OCI-LY1 (cell line): ENCODE results near the gene COL6A2.

Source experiments
- H2AFZ ChIP-seq: fragments of 200-600 bp; sonication (generic), shearing (Covaris generic); 2 replicates; pipeline ENCODE4 v1.6.0; 2014; ENCODE audit warnings: antibody characterized with exemption, mild to moderate bottlenecking, low read length
- H3F3A ChIP-seq: fragments of 200-600 bp; sonication (generic), shearing (Covaris generic); 2 replicates; pipeline ENCODE4 v1.6.0; 2014; ENCODE audit warnings: mild to moderate bottlenecking, antibody characterized with exemption, low read length, moderate library complexity; ENCODE audit not compliant: insufficient read depth
- H3K27ac ChIP-seq: fragments of 200-600 bp; sonication (generic); 2 replicates; pipeline ENCODE4 v1.5.1; 2014; ENCODE audit warnings: low read length, mixed run types, mild to moderate bottlenecking, low read depth; ENCODE audit not compliant: poor library complexity, severe bottlenecking
- H3K27me3 ChIP-seq: fragments of 200-600 bp; sonication (generic); 2 replicates; pipeline ENCODE4 v1.6.0; 2014; ENCODE audit warnings: antibody characterized with exemption, mild to moderate bottlenecking, low read length, moderate library complexity; ENCODE audit not compliant: insufficient read depth
- H3K36me3 ChIP-seq: fragments of 200-600 bp; sonication (generic); 2 replicates; pipeline ENCODE4 v1.6.1; 2014; ENCODE audit warnings: mild to moderate bottlenecking, antibody characterized with exemption, low read length, moderate library complexity, mixed read lengths; ENCODE audit not compliant: insufficient read depth
- H3K4me1 ChIP-seq: fragments of 200-600 bp; sonication (generic); 2 replicates; pipeline ENCODE4 v1.5.1; 2014; ENCODE audit warnings: mild to moderate bottlenecking, low read length, moderate library complexity; ENCODE audit not compliant: insufficient read depth, severe bottlenecking
- H3K4me2 ChIP-seq: fragments of 200-600 bp; sonication (generic), shearing (Covaris generic); 2 replicates; pipeline ENCODE4 v1.6.1; 2014; ENCODE audit warnings: low read length
- H3K4me3 ChIP-seq: fragments of 200-600 bp; sonication (generic); 2 replicates; pipeline ENCODE4 v1.5.1; 2014; ENCODE audit warnings: low read length, low read depth, mild to moderate bottlenecking, mixed read lengths; ENCODE audit not compliant: poor library complexity, severe bottlenecking
- H3K79me2 ChIP-seq: fragments of 200-600 bp; shearing (Covaris generic); 2 replicates; pipeline ENCODE4 v1.6.1; 2016; ENCODE audit warnings: mixed run types, low read length, mixed read lengths; ENCODE audit not compliant: insufficient read depth
- H3K9ac ChIP-seq: fragments of 200-600 bp; sonication (generic), shearing (Covaris generic); 2 replicates; pipeline ENCODE4 v1.6.1; 2014; ENCODE audit warnings: mild to moderate bottlenecking, low read length, mixed read lengths
- H3K9me2 ChIP-seq: fragments of 200-600 bp; sonication (generic), shearing (Covaris generic); 2 replicates; pipeline ENCODE4 v1.6.1; 2014; ENCODE audit warnings: low read depth, mild to moderate bottlenecking, low read length, mixed read lengths
- H3K9me3 ChIP-seq: fragments of 200-600 bp; shearing (Covaris generic); 2 replicates; pipeline ENCODE4 v1.6.1; 2014; ENCODE audit warnings: low read length, mixed read lengths
- H4K20me1 ChIP-seq: fragments of 200-600 bp; sonication (generic), shearing (Covaris generic); 2 replicates; pipeline ENCODE4 v1.6.0; 2016; ENCODE audit warnings: mild to moderate bottlenecking, low read length; ENCODE audit not compliant: insufficient read depth
- CTCF ChIP-seq: fragments of 200-600 bp; sonication (generic), shearing (Covaris generic); IDR thresholded peaks from 2 replicates; pipeline ENCODE4 v1.5.1; 2017; ENCODE audit warnings: mild to moderate bottlenecking, antibody characterized with exemption, low read length, moderate library complexity, mixed read lengths
- EZH2 ChIP-seq: fragments of 200-600 bp; sonication (generic), shearing (Covaris generic); IDR thresholded peaks from 2 replicates; pipeline ENCODE4 v1.8.0; 2017; ENCODE audit warnings: borderline replicate concordance, mixed run types, mild to moderate bottlenecking, antibody characterized with exemption, low read length, moderate library complexity, mixed read lengths

COL6A2 gene

DNA sequence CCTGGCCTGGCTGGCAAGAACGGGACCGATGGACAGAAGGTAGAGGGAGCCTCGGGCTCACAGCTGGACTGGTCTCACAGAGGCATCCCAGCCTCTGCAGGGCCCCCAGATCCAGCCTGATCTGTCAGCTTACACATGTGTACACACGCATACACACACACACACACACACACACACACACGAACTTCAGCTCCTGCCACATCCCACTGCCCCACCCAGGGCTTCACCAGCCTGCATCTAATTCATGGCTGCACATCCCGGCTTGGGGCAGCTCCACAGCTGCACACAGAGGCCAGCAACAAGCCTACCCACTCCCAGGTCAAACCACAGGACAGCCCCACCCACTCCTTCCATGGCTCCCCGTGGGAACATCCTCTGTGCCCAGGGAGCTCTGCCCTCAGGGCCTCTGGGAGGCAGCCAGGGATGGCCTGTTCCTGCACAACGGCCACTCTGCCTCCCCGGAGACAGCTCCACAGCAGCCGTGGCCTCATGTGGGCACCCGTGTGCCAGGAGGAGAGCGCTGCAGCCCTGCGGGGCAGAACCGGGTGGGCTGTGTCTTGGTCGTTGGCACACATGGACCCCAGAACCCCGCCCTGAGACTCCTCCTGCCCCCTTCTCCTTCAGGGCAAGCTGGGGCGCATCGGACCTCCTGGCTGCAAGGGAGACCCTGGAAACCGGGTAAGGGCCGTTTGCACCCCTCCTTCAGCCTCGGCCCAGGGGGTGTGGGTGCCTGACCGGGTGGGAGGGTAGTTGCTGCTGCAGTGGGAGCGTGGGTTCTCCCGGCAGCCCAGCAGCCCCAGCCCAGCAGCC lies 19.1 kb downstream of the COL6A2 start:
- 0 out of 2 replicates have a peak, but pooled peaks cover 2% of the 10 kb centered on the region for H3K9me3 ChIP-seq
- no peak overlapping the region for H3K4me2 ChIP-seq
- no peak for TF ChIP-seq CTCF
- no peak for TF ChIP-seq EZH2
- H3K36me3 ChIP-seq, result no peaks in the 10 kb centered on the region; the same call in 1 of the 2 replicates
- H3K4me1 ChIP-seq, result no peaks in the 10 kb centered on the region
- H3K27ac ChIP-seq, result no peak overlapping the region
- no peak overlapping the region for H3K9ac ChIP-seq
- no peaks in the 10 kb centered on the region for H4K20me1 ChIP-seq
- no peaks in the 10 kb centered on the region for H3K9me2 ChIP-seq
- peaks cover 5% of the 10 kb centered on the region; the same call in 1 of the 2 replicates for H3K27me3 ChIP-seq
- no peak overlapping the region for H3K4me3 ChIP-seq
- H3F3A ChIP-seq, result no peaks in the 10 kb centered on the region
- H3K79me2 ChIP-seq, result no peaks in the 10 kb centered on the region
- no peak overlapping the region for H2AFZ ChIP-seq

- Histone ChIP-seq H3K27ac (no peak overlapping the region), H2AFZ (no peak overlapping the region), H4K20me1 (no peaks in the 10 kb centered on the region), H3K4me1 (no peaks in the 10 kb centered on the region), H3K4me2 (no peak overlapping the region), H3K4me3 (no peak overlapping the region), H3K36me3 (no peaks in the 10 kb centered on the region; the same call in 1 of the 2 replicates), H3K27me3 (peaks cover 5% of the 10 kb centered on the region; the same call in 1 of the 2 replicates), H3K79me2 (no peaks in the 10 kb centered on the region), H3K9ac (no peak overlapping the region), H3K9me2 (no peaks in the 10 kb centered on the region), H3F3A (no peaks in the 10 kb centered on the region), H3K9me3 (0 out of 2 replicates have a peak, but pooled peaks cover 2% of the 10 kb centered on the region)
- TF ChIP-seq EZH2 (no peak), CTCF (no peak)
Observed at GRCh38 chr21:46117586-46118315, 19.8 kb downstream of the COL6A2 start.

GRCh38 chr21:46118316-46119143 lies 20.6 kb downstream of the COL6A2 start:
- Histone ChIP-seq H3K36me3 (no peaks in the 10 kb centered on the region; the same call in 1 of the 2 replicates), H3K27ac (no peak overlapping the region), H3K79me2 (no peaks in the 10 kb centered on the region), H3K9ac (no peak overlapping the region), H3K4me2 (no peak overlapping the region), H2AFZ (no peak overlapping the region), H3K4me1 (no peaks in the 10 kb centered on the region), H4K20me1 (no peaks in the 10 kb centered on the region), H3K27me3 (peaks cover 5% of the 10 kb centered on the region; the same call in 1 of the 2 replicates), H3K9me2 (no peaks in the 10 kb centered on the region), H3K4me3 (no peak overlapping the region), H3F3A (no peaks in the 10 kb centered on the region), H3K9me3 (0 out of 2 replicates have a peak, but pooled peaks cover 2% of the 10 kb centered on the region)
- TF ChIP-seq EZH2, result no peak
- TF ChIP-seq CTCF, result no peak
